Mucosa of descending colon (tissue), 3 donors: Measurements from ENCODE around the gene SNRPD3. TPM values are rescaled to one million over a fixed set of nuclear protein-coding genes. Genes with fewer than 3 reads are reported as not detected.
A peak's percentile ranks its signal among the peaks of the same experiment; 100 is the strongest.
"Not testable (repeated sequence)": the region's sequence is repeated elsewhere in the genome, so short reads cannot be mapped to it uniquely, and the experiment has no call there.

Experiments
- ATAC-seq: fragments of 200-7000 bp; cut with Tn5 transposase; one replicate; pipeline ENCODE4 v1.9.1; 2020; ENCODE audit warnings: mild to moderate bottlenecking, moderate library complexity
- DNase-seq, 3 donors: peaks; one replicate each; pipeline ENCODE4 v3.0.0-alpha.2; 2020
- H3K36me3 ChIP-seq: fragments of 200-600 bp; one replicate; pipeline ENCODE4 v1.8.0; 2021; ENCODE audit warnings: low read depth, mild to moderate bottlenecking
- H3K4me1 ChIP-seq: fragments of 200-600 bp; one replicate; pipeline ENCODE4 v1.8.0; 2021; ENCODE audit warnings: low read depth, mild to moderate bottlenecking
- H3K4me3 ChIP-seq: fragments of 200-600 bp; one replicate; pipeline ENCODE4 v1.8.0; 2021; ENCODE audit warnings: mild to moderate bottlenecking
- H3K9me3 ChIP-seq: fragments of 200-600 bp; one replicate; pipeline ENCODE4 v1.8.0; 2021; ENCODE audit warnings: mild to moderate bottlenecking
- CTCF ChIP-seq: fragments of 200-600 bp; IDR thresholded peaks from one replicate; pipeline ENCODE4 v1.8.0; 2022; ENCODE audit warnings: antibody characterized with exemption, mild to moderate bottlenecking
- intact Hi-C, 2 donors: fragments of 100-400 bp; cut with DNase I in 1 of 2; cut with micrococcal nuclease in 1 of 2; formaldehyde crosslinking; loops; one replicate each; pipeline versions ENCODE4 v1.11.0 to v1.11.1; 2022; cut with DNase I, micrococcal nuclease
- total RNA-seq, 3 donors: library from RNA; stranded (reverse); fragmentation: NEBNext Ultra II Directional in 2 of 3; extraction: Animal tissue kit (Norgen Biotek cat#: 25700) in 2 of 3; gene quantifications; one replicate each; pipeline versions ENCODE4 v1.2.1 to v1.2.4, GENCODE V29; 2021 to 2023
- donor health status: DM: no; HTN: no; CAD: no; lungs with moderate emphysema.
- donor health status: DM: no; HTN: no; CAD: no.
- donor health status: DM: no; HTN: yes; CAD: no.

The SNRPD3 gene
- total RNA-seq, 3 donors from 2014 or later: 56.6 to 77.6 (median 77.2) TPM

- Histone ChIP-seq H3K4me1 (peaks cover 5% of the 10 kb centered on the region), H3K4me3 (no peak overlapping the region), H3K36me3 (no peaks in the 10 kb centered on the region), H3K9me3 (no peaks in the 10 kb centered on the region)
- no peak for ATAC-seq
- no peak for DNase-seq
- no peak for TF ChIP-seq CTCF
- intact Hi-C loops: no loop called here
Observed at GRCh38 chr22:24591286-24591830, 35.6 kb downstream of the SNRPD3 start.

- Histone ChIP-seq H3K9me3 (no peaks in the 10 kb centered on the region), H3K4me1 (peaks cover 5% of the 10 kb centered on the region), H3K36me3 (no peaks in the 10 kb centered on the region), H3K4me3 (peak overlapping the region; percentile 44)
- intact Hi-C loops: no loop called here
- ATAC-seq: peak; percentile 1
- peak in 2 of 3 donors; percentile 55 to 67 for DNase-seq
- no peak for TF ChIP-seq CTCF
Observed at GRCh38 chr22:24592058-24592850, 36.5 kb downstream of the SNRPD3 start.

GRCh38 chr22:24592851-24593558 is 37.2 kb downstream of the SNRPD3 start, which contains the start of gene LRRC75B:
Gene LRRC75B, minus strand, starts transcription at chr22:24593073. Its CDS starts 34 bp downstream, at chr22:24593039.
- intact Hi-C loops: no loop called here

GRCh38 chr22:24593559-24593835 is 37.7 kb downstream of the SNRPD3 start:
- DNase-seq, H3K4me3 ChIP-seq, intact Hi-C loops: not testable (repeated sequence)

More at GRCh38 chr22:24592851-24593558, 37.2 kb downstream of the SNRPD3 start, which contains the start of gene LRRC75B:
- H3K9me3 ChIP-seq: no peaks in the 10 kb centered on the region
- peak; percentile 90 to 95 (median 91) for DNase-seq
- peak; percentile 92 for ATAC-seq
- H3K4me1 ChIP-seq: peaks cover 5% of the 10 kb centered on the region
- no peak for TF ChIP-seq CTCF
- peak within 1 kb of the TSS; percentile 44 for H3K4me3 ChIP-seq
- H3K36me3 ChIP-seq: no peaks in the 10 kb centered on the region

GRCh38 chr22:24593836-24594568 is 38.2 kb downstream of the SNRPD3 start:
- intact Hi-C loops: no loop called here
- no peak overlapping the region for H3K4me3 ChIP-seq
- no peak for TF ChIP-seq CTCF
- ATAC-seq (peak; percentile 63), DNase-seq (peak in 2 of 3 donors; percentile 69 to 80)
- H3K36me3 ChIP-seq: no peaks in the 10 kb centered on the region
- peaks cover 5% of the 10 kb centered on the region for H3K4me1 ChIP-seq
- no peaks in the 10 kb centered on the region for H3K9me3 ChIP-seq

More at GRCh38 chr22:24593559-24593835, 37.7 kb downstream of the SNRPD3 start:
- not testable (repeated sequence) for H3K4me1 ChIP-seq, H3K9me3 ChIP-seq, H3K36me3 ChIP-seq, ATAC-seq
